Esophagus muscularis mucosa (tissue), 4 donors: ENCODE measurements around the gene SDHC. TPM values are rescaled to one million over a fixed set of nuclear protein-coding genes. Genes with fewer than 3 reads are reported as not detected.
"Not testable (repeated sequence)": the region's sequence is repeated elsewhere in the genome, so short reads cannot be mapped to it uniquely, and the experiment has no call there.

Experiments used
- DNase-seq: peaks from one replicate; pipeline ENCODE4 v3.0.0-alpha.2; 2017; ENCODE audit errors: extremely low spot score
- H3K27ac ChIP-seq, 4 donors: fragments of 200-600 bp; sonication (generic); replicated peaks in 1 of 4; 1 replicate in 3 of 4; 2 replicates in 1 of 4; pipeline ENCODE4 v1.5.1; 2016 to 2019; ENCODE audit warnings: mild to moderate bottlenecking in 1 of 4
- H3K27me3 ChIP-seq, 4 donors: fragments of 200-600 bp; sonication (generic); one replicate each; pipeline versions ENCODE4 v1.5.1 to v1.6.0; 2016 to 2019
- H3K36me3 ChIP-seq, 4 donors: fragments of 200-600 bp; sonication (generic); one replicate each; pipeline ENCODE4 v1.5.1; 2016 to 2019
- H3K4me1 ChIP-seq, 4 donors: fragments of 200-600 bp; sonication (generic); one replicate each; pipeline ENCODE4 v1.5.1; 2016 to 2019
- H3K4me3 ChIP-seq, 4 donors: fragments of 200-600 bp; sonication (generic); 1 replicate in 2 of 4; 2 replicates in 2 of 4; pipeline ENCODE4 v1.5.1; 2016 to 2019; ENCODE audit warnings: mild to moderate bottlenecking in 4 of 4, moderate library complexity in 1 of 4
- H3K9me3 ChIP-seq, 4 donors: fragments of 200-600 bp; sonication (generic); 1 replicate in 3 of 4; 2 replicates in 1 of 4; pipeline ENCODE4 v1.5.1; 2016 to 2019
- CTCF ChIP-seq, 3 experiments: fragments of 200-600 bp in 2 of 3; fragments of 450-650 bp in 1 of 3; sonication (generic) in 2 of 3; IDR thresholded peaks; one replicate each; pipeline ENCODE4 v1.5.1; 2017 to 2019; ENCODE audit warnings: antibody characterized with exemption in 3 of 3, mild to moderate bottlenecking in 2 of 3, moderate library complexity in 1 of 3
- EP300 ChIP-seq: sonication (generic); formaldehyde crosslinking; IDR thresholded peaks from one replicate; pipeline ENCODE4 v1.6.1; 2017; ENCODE audit warnings: antibody characterized with exemption
- POLR2A ChIP-seq: fragments of 450-650 bp; IDR thresholded peaks from one replicate; pipeline ENCODE4 v1.6.1; 2017; ENCODE audit warnings: antibody characterized with exemption, moderate library complexity, mild to moderate bottlenecking, low read depth
- POLR2AphosphoS5 ChIP-seq, 2 donors: sonication (generic); formaldehyde crosslinking; IDR thresholded peaks; one replicate each; pipeline ENCODE4 v1.6.1; 2017; ENCODE audit warnings: antibody characterized with exemption in 2 of 2
- WGBS: methylation state at CpG from one replicate; pipeline ENCODE4 v1.1.5; 2018; 5-methylcytosine and 5-hydroxymethylcytosine counted together
- intact Hi-C: fragments of 100-400 bp; cut with DNase I; formaldehyde crosslinking; loops from one replicate; pipeline ENCODE4 v1.15.1; 2023
- total RNA-seq, 4 donors: library from RNA; depleted of rRNA; stranded (reverse); fragments of >200 nt; gene quantifications; one replicate each; pipeline versions ENCODE4 v1.1.0 to v1.2.1, GENCODE V29; 2016

Gene SDHC
- total RNA-seq, 4 donors from 2014 or later = 18.7 to 64.8 (median 30.1) TPM

GRCh38 chr1:161398900-161399256 lies 84.7 kb downstream of the SDHC start:
- intact Hi-C loops = no loop called here
- H3K9me3 ChIP-seq = no peaks in the 10 kb centered on the region
- peaks cover 14 to 17% (median 14%) of the 10 kb centered on the region in 4 donors for H3K4me1 ChIP-seq
- no peaks in the 10 kb centered on the region for H3K36me3 ChIP-seq
- 5% methylated on average over 11 of the region's 17 CpGs for WGBS
- no peak for TF ChIP-seq POLR2A
- no peak for TF ChIP-seq EP300
- TF ChIP-seq CTCF (IDR thresholded peaks at IDR 0.05) = no peak
- TF ChIP-seq POLR2AphosphoS5 (IDR thresholded peaks at IDR 0.05) = no peak
- H3K27ac ChIP-seq = peak overlapping the region; percentile 100
- peak overlapping the region; percentile 84 to 96 (median 90) for H3K4me3 ChIP-seq
- no peak for DNase-seq
- H3K27me3 ChIP-seq = no peaks in the 10 kb centered on the region

- H3K9me3 ChIP-seq = no peaks in the 10 kb centered on the region
- H3K27ac ChIP-seq = peak overlapping the region; percentile 100
- 0% methylated on average over 15 of the region's 53 CpGs for WGBS
- H3K36me3 ChIP-seq = no peaks in the 10 kb centered on the region
- peak; percentile 99 for DNase-seq
- H3K27me3 ChIP-seq = no peaks in the 10 kb centered on the region
- TF ChIP-seq POLR2A (no peak), POLR2AphosphoS5 (IDR thresholded peaks at IDR 0.05) (peak; percentile 67 to 76), CTCF (IDR thresholded peaks at IDR 0.05) (peak; percentile 14 to 43 (median 33))
- intact Hi-C loops = no loop called here
- peaks cover 14 to 17% (median 14%) of the 10 kb centered on the region in 4 donors for H3K4me1 ChIP-seq
- H3K4me3 ChIP-seq = peak overlapping the region; percentile 84 to 96 (median 90)
Observed at GRCh38 chr1:161399257-161399998, 85.2 kb downstream of the SDHC start.

- DNase-seq = no peak
- Histone ChIP-seq H3K4me3 (no peak overlapping the region), H3K27me3 (no peaks in the 10 kb centered on the region), H3K36me3 (peaks cover 0 to 5% (median 0%) of the 10 kb centered on the region in 4 donors), H3K27ac (no peak overlapping the region), H3K9me3 (no peaks in the 10 kb centered on the region), H3K4me1 (peaks cover 14 to 17% (median 14%) of the 10 kb centered on the region in 4 donors)
- WGBS = 92% methylated on average over 3 of the region's 3 CpGs
- TF ChIP-seq CTCF (IDR thresholded peaks at IDR 0.05) (no peak), EP300 (no peak), POLR2A (no peak), POLR2AphosphoS5 (IDR thresholded peaks at IDR 0.05) (no peak)
- intact Hi-C loops = no loop called here
Observed at GRCh38 chr1:161402446-161402845, 88.3 kb downstream of the SDHC start.

- intact Hi-C loops = no loop called here
- H3K27ac ChIP-seq = no peak overlapping the region
- no peak overlapping the region for H3K4me3 ChIP-seq
- no peaks in the 10 kb centered on the region for H3K27me3 ChIP-seq
- 73% methylated on average over 11 of the region's 11 CpGs for whole genome bisulfite sequencing
- peaks cover 0 to 5% (median 0%) of the 10 kb centered on the region in 4 donors for H3K36me3 ChIP-seq
- H3K9me3 ChIP-seq = no peaks in the 10 kb centered on the region
- peaks cover 8 to 20% (median 9%) of the 10 kb centered on the region in 4 donors for H3K4me1 ChIP-seq
- no peak for TF ChIP-seq CTCF (IDR thresholded peaks at IDR 0.05)
- DNase-seq = no peak
Observed at GRCh38 chr1:161404051-161404597, 89.9 kb downstream of the SDHC start.

- 100% methylated on average over 1 of the region's 17 CpGs for WGBS
- H3K27ac ChIP-seq, H3K9me3 ChIP-seq, H3K36me3 ChIP-seq, DNase-seq, H3K27me3 ChIP-seq, H3K4me3 ChIP-seq, intact Hi-C loops: not testable (repeated sequence)
- H3K4me1 ChIP-seq = peaks cover 0 to 13% (median 0%) of the 10 kb centered on the region in 4 donors
Observed at GRCh38 chr1:161406551-161406950, 92.4 kb downstream of the SDHC start.
